Measurements from ENCODE around the gene SLC35A5. TPM values are rescaled to one million over a fixed set of nuclear protein-coding genes. Genes with fewer than 3 reads are reported as not detected.

SLC35A5 gene
- total and polyA plus RNA-seq, 2 experiments from 2014 or later, result 48.6 to 53.0 TPM

GRCh38 chr3:112564940-112565305, 3.1 kb downstream of the SLC35A5 start:
- Histone ChIP-seq H3K27me3 (replicated peaks; ENCODE audit: insufficient read depth) (no peaks in the 10 kb centered on the region), H3K4me2 (ENCODE audit: unreplicated experiment) (no peak overlapping the region), H3K27ac (no peak overlapping the region), H3F3A (ENCODE audit: insufficient read depth) (peaks cover 19% of the 10 kb centered on the region), H3K9me2 (ENCODE audit: insufficient read depth) (no peaks in the 10 kb centered on the region), H2AFZ (no peak overlapping the region), H3K36me3 (ENCODE audit: low read depth) (no peaks in the 10 kb centered on the region), H4K20me1 (ENCODE audit: insufficient read depth) (no peaks in the 10 kb centered on the region), H3K4me1 (ENCODE audit: insufficient read depth) (peaks cover 14% of the 10 kb centered on the region), H3K4me3 (no peak overlapping the region), H3K9me3 (ENCODE audit: low read depth) (no peaks in the 10 kb centered on the region), H3K79me2 (ENCODE audit: insufficient read depth) (peaks cover 29% of the 10 kb centered on the region), H3K9ac (no peak overlapping the region)
- in situ Hi-C loops (cut with MboI), result no loop called here
- TF ChIP-seq EZH2 (IDR thresholded peaks at IDR 0.05; ENCODE audit: insufficient read depth, poor library complexity, severe bottlenecking), result no peak
- TF ChIP-seq EZH2phosphoT487 (IDR thresholded peaks at IDR 0.05; ENCODE audit: insufficient read depth, low read depth), result no peak
- no peak for DNase-seq

- peak; percentile 52 for DNase-seq
Measured at GRCh38 chr3:112568642-112569041, 6.8 kb downstream of the SLC35A5 start.

GRCh38 chr3:112569265-112569664, 7.4 kb downstream of the SLC35A5 start:
- H3K27me3 ChIP-seq (replicated peaks; ENCODE audit: insufficient read depth), result no peaks in the 10 kb centered on the region
- 0 out of 2 replicates have a peak, but pooled peaks cover 8% of the 10 kb centered on the region for H3F3A ChIP-seq (ENCODE audit: insufficient read depth)
- no peak overlapping the region for H2AFZ ChIP-seq
- H3K4me2 ChIP-seq (ENCODE audit: unreplicated experiment), result no peak overlapping the region
- no peak overlapping the region for H3K9ac ChIP-seq
- H3K36me3 ChIP-seq (ENCODE audit: low read depth), result peaks cover 22% of the 10 kb centered on the region
- no peaks in the 10 kb centered on the region for H4K20me1 ChIP-seq (ENCODE audit: insufficient read depth)
- no peak overlapping the region for H3K27ac ChIP-seq
- H3K9me3 ChIP-seq (ENCODE audit: low read depth), result no peaks in the 10 kb centered on the region
- no peak for DNase-seq
- no peak overlapping the region for H3K4me3 ChIP-seq
- in situ Hi-C loops (cut with MboI), result no loop called here
- no peaks in the 10 kb centered on the region for H3K9me2 ChIP-seq (ENCODE audit: insufficient read depth)
- 84 to 90% methylated on average over 1 of the region's 1 CpG for WGBS, 2 experiments (ENCODE audit: low coverage in 1 of 2, low lambda C conversion rate in 2 of 2, missing lambda C conversion rate in 2 of 2)
- H3K4me1 ChIP-seq (ENCODE audit: insufficient read depth), result peaks cover 6% of the 10 kb centered on the region
- TF ChIP-seq EZH2phosphoT487 (IDR thresholded peaks at IDR 0.05; ENCODE audit: insufficient read depth, low read depth), result no peak
- no peak for TF ChIP-seq EZH2 (IDR thresholded peaks at IDR 0.05; ENCODE audit: insufficient read depth, poor library complexity, severe bottlenecking)
- no peaks in the 10 kb centered on the region for H3K79me2 ChIP-seq (ENCODE audit: insufficient read depth)

More at GRCh38 chr3:112568642-112569041, 6.8 kb downstream of the SLC35A5 start:
- peaks cover 4% of the 10 kb centered on the region for H3K79me2 ChIP-seq (ENCODE audit: insufficient read depth)
- no peak overlapping the region for H3K4me2 ChIP-seq (ENCODE audit: unreplicated experiment)
- peaks cover 18% of the 10 kb centered on the region; the same call in 1 of the 2 replicates for H3K36me3 ChIP-seq (ENCODE audit: low read depth)
- no peak overlapping the region for H3K4me3 ChIP-seq
- WGBS, 2 experiments (ENCODE audit: low coverage in 1 of 2, low lambda C conversion rate in 2 of 2, missing lambda C conversion rate in 2 of 2), result 95 to 96% methylated on average over 2 of the region's 2 CpGs
- H3K9ac ChIP-seq, result no peak overlapping the region
- H3K9me3 ChIP-seq (ENCODE audit: low read depth), result no peaks in the 10 kb centered on the region
- 0 out of 2 replicates have a peak, but pooled peaks cover 8% of the 10 kb centered on the region for H3F3A ChIP-seq (ENCODE audit: insufficient read depth)
- no peak overlapping the region for H2AFZ ChIP-seq
- in situ Hi-C loops (cut with MboI), result no loop called here
- H3K4me1 ChIP-seq (ENCODE audit: insufficient read depth), result peaks cover 6% of the 10 kb centered on the region
- H3K27me3 ChIP-seq (replicated peaks; ENCODE audit: insufficient read depth), result no peaks in the 10 kb centered on the region
- H4K20me1 ChIP-seq (ENCODE audit: insufficient read depth), result no peaks in the 10 kb centered on the region
- no peak overlapping the region for H3K27ac ChIP-seq
- no peaks in the 10 kb centered on the region for H3K9me2 ChIP-seq (ENCODE audit: insufficient read depth)
- TF ChIP-seq EZH2phosphoT487 (IDR thresholded peaks at IDR 0.05; ENCODE audit: insufficient read depth, low read depth) (no peak), EZH2 (IDR thresholded peaks at IDR 0.05; ENCODE audit: insufficient read depth, poor library complexity, severe bottlenecking) (no peak)

DNA sequence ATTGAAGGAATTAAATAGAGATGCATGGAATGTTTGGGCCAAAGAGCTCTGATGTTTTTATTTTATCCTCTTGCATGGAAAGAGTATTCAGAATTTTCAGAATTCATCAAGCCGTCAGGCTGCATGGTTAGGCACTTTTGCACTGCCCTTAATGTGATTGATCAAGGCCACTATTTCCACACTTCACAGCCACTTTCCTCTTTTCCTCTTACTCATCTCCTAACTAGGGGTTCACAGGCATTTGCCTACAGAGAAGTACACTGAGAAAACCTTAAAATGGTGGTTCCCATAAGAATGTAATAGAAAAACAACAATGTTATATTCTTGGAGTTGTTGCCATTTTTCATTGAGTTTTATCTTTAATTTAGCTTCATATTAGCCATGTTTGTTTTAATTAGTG, 10.9 kb downstream of the SLC35A5 start:
- WGBS, 2 experiments (ENCODE audit: low coverage in 1 of 2, low lambda C conversion rate in 2 of 2, missing lambda C conversion rate in 2 of 2), result 97 to 100% methylated on average over 1 of the region's 1 CpG
- Histone ChIP-seq H3K4me3 (no peak overlapping the region), H3K79me2 (ENCODE audit: insufficient read depth) (no peaks in the 10 kb centered on the region), H3K4me1 (ENCODE audit: insufficient read depth) (peaks cover 6% of the 10 kb centered on the region), H2AFZ (no peak overlapping the region), H3K27ac (no peak overlapping the region), H3K9me2 (ENCODE audit: insufficient read depth) (no peaks in the 10 kb centered on the region), H3K36me3 (ENCODE audit: low read depth) (peaks cover 31% of the 10 kb centered on the region), H4K20me1 (ENCODE audit: insufficient read depth) (no peaks in the 10 kb centered on the region), H3F3A (ENCODE audit: insufficient read depth) (peaks cover 8% of the 10 kb centered on the region; the same call in 1 of the 2 replicates), H3K9me3 (ENCODE audit: low read depth) (no peaks in the 10 kb centered on the region), H3K27me3 (replicated peaks; ENCODE audit: insufficient read depth) (no peaks in the 10 kb centered on the region), H3K9ac (no peak overlapping the region), H3K4me2 (ENCODE audit: unreplicated experiment) (no peak overlapping the region)
- TF ChIP-seq EZH2phosphoT487 (IDR thresholded peaks at IDR 0.05; ENCODE audit: insufficient read depth, low read depth) (no peak), EZH2 (IDR thresholded peaks at IDR 0.05; ENCODE audit: insufficient read depth, poor library complexity, severe bottlenecking) (no peak)
- DNase-seq, result no peak
- in situ Hi-C loops (cut with MboI), result no loop called here

GRCh38 chr3:112579232-112579631, 17.4 kb downstream of the SLC35A5 start:
- no peaks in the 10 kb centered on the region for H3K27me3 ChIP-seq (replicated peaks; ENCODE audit: insufficient read depth)
- H2AFZ ChIP-seq, result no peak overlapping the region
- H3K36me3 ChIP-seq (ENCODE audit: low read depth), result peaks cover 21% of the 10 kb centered on the region; the same call in 1 of the 2 replicates
- TF ChIP-seq EZH2phosphoT487 (IDR thresholded peaks at IDR 0.05; ENCODE audit: insufficient read depth, low read depth) (no peak), EZH2 (IDR thresholded peaks at IDR 0.05; ENCODE audit: insufficient read depth, poor library complexity, severe bottlenecking) (no peak)
- H3K9me3 ChIP-seq (ENCODE audit: low read depth), result no peaks in the 10 kb centered on the region
- no peak overlapping the region for H3K9ac ChIP-seq
- peaks cover 12% of the 10 kb centered on the region for H3F3A ChIP-seq (ENCODE audit: insufficient read depth)
- peaks cover 8% of the 10 kb centered on the region for H3K79me2 ChIP-seq (ENCODE audit: insufficient read depth)
- no peak overlapping the region for H3K4me2 ChIP-seq (ENCODE audit: unreplicated experiment)
- in situ Hi-C loops (cut with MboI), result no loop called here
- H3K9me2 ChIP-seq (ENCODE audit: insufficient read depth), result no peaks in the 10 kb centered on the region
- H3K27ac ChIP-seq, result peak overlapping the region; percentile 57
- WGBS, 2 experiments (ENCODE audit: low coverage in 1 of 2, low lambda C conversion rate in 2 of 2, missing lambda C conversion rate in 2 of 2), result 99% methylated on average over 3 of the region's 3 CpGs
- H3K4me1 ChIP-seq (ENCODE audit: insufficient read depth), result peaks cover 18% of the 10 kb centered on the region; the same call in 1 of the 2 replicates
- H3K4me3 ChIP-seq, result no peak overlapping the region
- H4K20me1 ChIP-seq (ENCODE audit: insufficient read depth), result no peaks in the 10 kb centered on the region
- DNase-seq, result no peak
